ENCODE measurements around the gene ADGRD1.

DNA sequence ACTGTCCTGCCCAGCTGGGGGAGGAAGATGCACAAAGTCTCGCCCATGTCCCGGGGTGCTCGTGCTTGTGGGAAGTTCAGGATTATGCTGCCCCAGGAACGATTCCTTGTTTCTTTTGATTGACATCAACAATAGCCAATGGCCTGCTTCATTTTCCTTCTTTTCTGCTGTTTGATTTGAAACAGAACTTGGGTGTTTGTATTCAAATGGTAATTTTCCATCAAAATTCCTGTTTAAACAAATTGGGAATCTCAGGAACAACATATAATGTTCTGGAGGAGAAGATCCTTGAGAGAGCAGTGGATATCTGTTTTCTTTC is 97.4 kb downstream of the ADGRD1 start:
- no peak for TF ChIP-seq TCF4 (CRISPR knock-in tag; IDR thresholded peaks at IDR 0.05; ENCODE audit: borderline replicate concordance)
- no peak for TF ChIP-seq OSR1 (CRISPR knock-in tag; IDR thresholded peaks at IDR 0.05)
- no peak for TF ChIP-seq ZFP30 (CRISPR knock-in tag; IDR thresholded peaks at IDR 0.05)
- TF ChIP-seq, protein P1, sequence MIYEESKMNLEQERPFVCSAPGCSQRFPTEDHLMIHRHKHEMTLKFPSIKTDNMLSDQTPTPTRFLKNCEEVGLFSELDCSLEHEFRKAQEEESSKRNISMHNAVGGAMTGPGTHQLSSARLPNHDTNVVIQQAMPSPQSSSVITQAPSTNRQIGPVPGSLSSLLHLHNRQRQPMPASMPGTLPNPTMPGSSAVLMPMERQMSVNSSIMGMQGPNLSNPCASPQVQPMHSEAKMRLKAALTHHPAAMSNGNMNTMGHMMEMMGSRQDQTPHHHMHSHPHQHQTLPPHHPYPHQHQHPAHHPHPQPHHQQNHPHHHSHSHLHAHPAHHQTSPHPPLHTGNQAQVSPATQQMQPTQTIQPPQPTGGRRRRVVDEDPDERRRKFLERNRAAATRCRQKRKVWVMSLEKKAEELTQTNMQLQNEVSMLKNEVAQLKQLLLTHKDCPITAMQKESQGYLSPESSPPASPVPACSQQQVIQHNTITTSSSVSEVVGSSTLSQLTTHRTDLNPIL (CRISPR knock-in tag; IDR thresholded peaks at IDR 0.05; ENCODE audit: low read depth), result no peak
- TF ChIP-seq TOX (CRISPR knock-in tag; IDR thresholded peaks at IDR 0.05; ENCODE audit: borderline replicate concordance), result no peak
